ENCODE measurements around the gene IL23A.

DNA sequence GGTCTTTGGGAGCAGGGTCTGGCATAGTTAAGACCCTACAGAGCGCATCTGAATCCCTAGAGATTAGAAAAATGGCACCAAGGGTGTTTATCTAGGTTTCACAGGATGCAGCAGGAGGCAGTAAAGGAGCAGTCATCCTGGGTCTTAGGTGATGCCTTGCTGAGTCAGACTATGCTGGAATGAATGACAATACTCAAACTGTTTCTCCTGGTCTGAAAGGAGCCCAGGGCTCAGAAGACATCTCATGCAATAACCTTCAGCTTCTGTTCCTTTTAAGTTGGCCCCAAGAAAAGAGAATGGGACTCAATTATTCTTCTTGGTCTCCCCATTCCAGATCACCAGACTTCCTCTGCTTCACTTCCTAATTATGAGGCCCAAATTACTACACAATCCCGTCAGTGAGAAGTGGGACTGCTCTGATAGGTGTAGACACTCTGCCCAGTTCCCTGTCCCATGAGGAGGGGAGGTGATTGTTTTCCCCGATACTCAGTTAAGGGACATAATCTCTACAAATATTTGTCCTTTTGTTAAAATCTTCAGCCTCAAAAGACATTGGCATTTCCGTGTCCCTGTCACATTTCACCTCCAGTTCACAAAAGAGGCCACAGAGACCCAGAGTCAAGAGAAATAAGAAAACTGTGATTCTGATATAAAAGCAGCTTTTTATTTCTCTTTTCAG lies 38.8 kb downstream of the IL23A start:
- TF ChIP-seq, protein P1, sequence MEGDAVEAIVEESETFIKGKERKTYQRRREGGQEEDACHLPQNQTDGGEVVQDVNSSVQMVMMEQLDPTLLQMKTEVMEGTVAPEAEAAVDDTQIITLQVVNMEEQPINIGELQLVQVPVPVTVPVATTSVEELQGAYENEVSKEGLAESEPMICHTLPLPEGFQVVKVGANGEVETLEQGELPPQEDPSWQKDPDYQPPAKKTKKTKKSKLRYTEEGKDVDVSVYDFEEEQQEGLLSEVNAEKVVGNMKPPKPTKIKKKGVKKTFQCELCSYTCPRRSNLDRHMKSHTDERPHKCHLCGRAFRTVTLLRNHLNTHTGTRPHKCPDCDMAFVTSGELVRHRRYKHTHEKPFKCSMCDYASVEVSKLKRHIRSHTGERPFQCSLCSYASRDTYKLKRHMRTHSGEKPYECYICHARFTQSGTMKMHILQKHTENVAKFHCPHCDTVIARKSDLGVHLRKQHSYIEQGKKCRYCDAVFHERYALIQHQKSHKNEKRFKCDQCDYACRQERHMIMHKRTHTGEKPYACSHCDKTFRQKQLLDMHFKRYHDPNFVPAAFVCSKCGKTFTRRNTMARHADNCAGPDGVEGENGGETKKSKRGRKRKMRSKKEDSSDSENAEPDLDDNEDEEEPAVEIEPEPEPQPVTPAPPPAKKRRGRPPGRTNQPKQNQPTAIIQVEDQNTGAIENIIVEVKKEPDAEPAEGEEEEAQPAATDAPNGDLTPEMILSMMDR (IDR thresholded peaks at IDR 0.05) = no peak
- TF ChIP-seq POLR2AphosphoS5 (IDR thresholded peaks at IDR 0.05) = no peak
- no peak for TF ChIP-seq EP300 (IDR thresholded peaks at IDR 0.05)
- no peak for TF ChIP-seq POLR2A (IDR thresholded peaks at IDR 0.05)
